Heart left ventricle (tissue), 13 donors: Measurements from ENCODE around the gene PCSK5.

Source experiments
- CTCF ChIP-seq, 12 donors: fragments of 200-600 bp; sonication (generic) in 4 of 12; IDR thresholded peaks; one replicate each; pipeline versions ENCODE4 v1.5.0 to v1.8.0; 2018 to 2022; ENCODE audit warnings: antibody characterized with exemption in 12 of 12, mild to moderate bottlenecking in 5 of 12
- POLR2A ChIP-seq, 2 donors: fragments of 450-650 bp; IDR thresholded peaks; one replicate each; pipeline ENCODE4 v1.6.1; 2017; ENCODE audit warnings: antibody characterized with exemption in 2 of 2, mild to moderate bottlenecking in 2 of 2, moderate library complexity in 2 of 2
- donor health status: ischemic (EF 13 %, LVEDD 7.1; RV severe dilation, severe dysfunction).
- donor health status: DM: no; HTN: yes; CAD: no.
- donor health status: DM: no; HTN: no; CAD: no.
- donor health status: ischemic (EF 25% LVEDD 6.9; RV normal size, moderate dysfunction).
- donor health status: ischemic (EF 25% LVEDD 5.7; RV mildly dilated, moderate dysfunction).
- donor health status: ischemic (EF 35%, LVEDD 5.7; RV mildly dilated, moderate dysfunction).
- donor health status: nonischemic (EF 11% LVEDD 7.7; RV severe dilation, severe dysfunction).
- donor health status: DM: yes; HTN: yes; CAD: no.
- donor health status: PGD.
- donor health status: ischemic (EF 29% LVEDD 5.4; RV normal size, mild dysfunction).
- donor health status: nonischemic (EF 23%, LVEDD 6.1; RV moderate dilation, normal function).

GRCh38 chr9:76373173-76373783 is 482.8 kb downstream of the PCSK5 start:
- no peak for TF ChIP-seq CTCF (IDR thresholded peaks at IDR 0.05)
- no peak for TF ChIP-seq POLR2A (IDR thresholded peaks at IDR 0.05)
